ENCODE data around the gene TSC2.

- peak in 3 of 11 experiments; percentile 15 to 45 (median 33) for TF ChIP-seq CTCF (IDR thresholded peaks at IDR 0.05 in 8 of 11, conservative IDR thresholded peaks at IDR 0.05 in 3 of 11)
- peak in 1 of 3 donors; percentile 6 for TF ChIP-seq POLR2AphosphoS5 (IDR thresholded peaks at IDR 0.05)
- no peak for TF ChIP-seq POLR2A (IDR thresholded peaks at IDR 0.05)
These were observed 8.3 kb downstream of the TSC2 start for GRCh38 chr16:2056077-2056476.

Data from spleen (tissue), 7 donors.